Ovary (tissue), 3 donors: Measurements from ENCODE around the gene SCUBE2.

ENCODE experiments used
- CTCF ChIP-seq, 3 donors: fragments of 450-650 bp in 2 of 3; fragments of 200-600 bp in 1 of 3; IDR thresholded peaks; one replicate each; pipeline versions ENCODE4 v1.5.1 to v1.8.0; 2016 to 2022; ENCODE audit warnings: antibody characterized with exemption in 3 of 3, mild to moderate bottlenecking in 1 of 3
- EP300 ChIP-seq: sonication (generic); formaldehyde crosslinking; IDR thresholded peaks from one replicate; pipeline ENCODE4 v1.6.1; 2017; ENCODE audit warnings: antibody characterized with exemption
- POLR2A ChIP-seq: fragments of 450-650 bp; IDR thresholded peaks from one replicate; pipeline ENCODE4 v1.6.1; 2017; ENCODE audit warnings: antibody characterized with exemption, mild to moderate bottlenecking, moderate library complexity
- donor health status: DM: no; HTN: no; CAD: no.

GRCh38 chr11:9075556-9075955 lies 15.8 kb downstream of the SCUBE2 start:
- no peak for TF ChIP-seq CTCF (IDR thresholded peaks at IDR 0.05)
- TF ChIP-seq POLR2A: no peak
- TF ChIP-seq EP300: no peak
